Activated CD4-positive, alpha-beta T cell treated with anti-CD3 and anti-CD28 coated beads for 1 hour (primary cell): ENCODE data around the gene TFPI.
"Not testable (repeated sequence)": the region's sequence is repeated elsewhere in the genome, so short reads cannot be mapped to it uniquely, and the experiment has no call there.

ENCODE experiments used
- DNase-seq: peaks from one replicate; pipeline ENCODE4 v3.0.0-alpha.2; 2020

The TFPI gene

DNA sequence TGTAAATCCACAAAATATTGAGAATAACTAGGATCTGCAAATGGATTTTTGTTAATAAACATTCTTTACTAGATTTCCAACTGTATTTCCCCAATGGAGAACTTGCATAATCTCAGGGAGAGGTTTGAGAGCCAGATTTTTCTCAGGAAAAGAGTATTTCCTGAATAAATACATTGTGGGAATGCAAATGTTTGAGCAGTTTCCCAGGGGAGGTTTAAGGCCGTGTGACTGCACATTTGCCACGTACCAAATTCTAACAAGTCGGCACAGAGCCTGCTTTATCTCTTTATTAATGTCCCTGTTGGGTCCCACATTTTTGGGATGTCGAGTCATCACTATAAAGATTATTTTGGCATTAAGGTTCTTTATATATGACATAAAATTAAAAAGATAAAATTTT lies 27.0 kb downstream of the TFPI start:
- DNase-seq = no peak

DNA sequence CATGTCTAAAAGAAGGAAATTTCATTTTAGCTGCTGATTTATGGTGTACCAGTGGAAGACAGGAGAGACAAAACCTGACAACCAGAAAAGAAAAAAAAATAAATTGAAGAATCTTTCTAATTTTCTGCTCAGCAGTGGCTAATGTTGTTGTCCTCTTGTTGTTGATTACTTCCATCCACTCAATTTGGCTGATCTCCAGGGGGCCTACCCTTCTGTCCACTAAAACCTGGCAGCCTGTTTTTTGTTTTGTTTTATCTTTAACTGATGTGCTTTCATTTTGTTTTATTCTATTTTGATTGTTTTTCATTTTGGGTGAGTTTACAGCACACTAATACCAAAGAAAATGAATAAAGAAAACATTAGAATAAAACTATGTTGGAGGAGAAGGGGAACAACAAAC lies 27.4 kb downstream of the TFPI start:
- DNase-seq = no peak

- DNase-seq = no peak
Measured at GRCh38 chr2:187525163-187525900, 28.9 kb downstream of the TFPI start.

DNA sequence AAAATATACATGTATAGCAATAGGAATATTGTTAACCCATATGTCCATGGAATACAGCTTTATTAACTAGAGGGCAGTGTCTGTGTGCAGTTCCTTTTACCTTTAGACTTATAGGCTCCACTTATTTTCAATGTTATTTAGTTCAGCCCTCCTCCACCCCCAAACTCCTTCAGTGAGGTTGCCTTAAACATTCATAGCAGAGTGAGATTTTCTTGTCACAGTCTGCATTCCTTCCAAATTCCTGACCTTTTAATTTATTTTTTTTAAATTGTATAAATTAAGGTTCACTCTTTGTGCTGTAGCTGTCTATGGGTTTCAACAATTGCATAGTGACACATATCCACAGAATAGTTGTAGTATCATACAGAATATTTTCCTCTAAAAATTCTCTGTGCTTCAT lies 30.9 kb downstream of the TFPI start:
- DNase-seq = no peak

GRCh38 chr2:187520121-187520624 lies 34.1 kb downstream of the TFPI start:
- DNase-seq = no peak

GRCh38 chr2:187519419-187520120 lies 34.7 kb downstream of the TFPI start:
- no peak for DNase-seq

DNA sequence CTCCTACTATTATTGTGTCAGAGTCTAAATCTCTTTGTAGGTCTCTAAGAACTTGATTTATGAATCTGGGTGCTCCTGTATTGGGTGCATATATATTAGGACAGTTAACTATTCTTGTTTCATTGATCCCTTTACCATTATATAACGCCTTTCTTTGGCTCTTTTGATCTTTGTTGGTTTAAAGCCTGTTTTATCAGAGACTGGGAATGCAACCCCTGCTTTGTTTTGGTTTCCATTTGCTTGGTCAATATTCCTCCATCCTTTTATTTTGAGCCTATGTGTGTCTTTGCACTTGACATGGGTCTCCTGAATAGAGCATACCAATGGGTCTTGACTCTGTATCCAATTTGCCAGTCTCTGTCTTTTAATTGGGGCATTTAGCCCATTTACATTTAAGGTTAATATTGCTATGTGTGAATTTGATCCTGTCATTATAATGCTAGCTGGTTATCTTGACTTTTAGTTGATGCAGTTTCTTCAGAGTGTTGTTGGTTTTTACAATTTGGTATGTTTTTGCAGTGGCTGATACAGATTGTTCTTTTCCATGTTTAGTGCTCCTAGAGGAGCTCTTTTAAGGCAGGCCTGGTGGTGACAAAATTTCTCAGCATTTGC lies 36.4 kb downstream of the TFPI start:
- not testable (repeated sequence) for DNase-seq

GRCh38 chr2:187516630-187517510 lies 37.4 kb downstream of the TFPI start:
- not testable (repeated sequence) for DNase-seq

DNA sequence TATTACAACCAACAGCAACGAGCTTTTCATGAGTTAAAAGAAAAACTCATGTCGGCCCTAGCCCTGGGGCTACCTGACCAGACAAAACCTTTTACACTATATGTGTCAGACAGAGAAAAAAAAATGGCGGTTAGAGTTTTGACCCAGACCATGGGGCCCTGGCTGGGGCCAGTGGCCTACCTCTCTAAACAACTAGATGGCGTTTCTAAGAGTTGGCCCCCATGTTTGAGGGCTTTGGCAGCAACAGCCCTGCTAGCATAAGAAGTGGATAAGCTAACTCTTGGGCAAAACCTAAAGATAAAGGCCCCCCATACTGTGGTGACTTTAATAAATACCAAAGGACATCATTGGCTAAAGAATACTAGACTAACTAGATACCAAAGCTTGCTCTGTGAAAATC lies 39.3 kb downstream of the TFPI start:
- no peak for DNase-seq

DNA sequence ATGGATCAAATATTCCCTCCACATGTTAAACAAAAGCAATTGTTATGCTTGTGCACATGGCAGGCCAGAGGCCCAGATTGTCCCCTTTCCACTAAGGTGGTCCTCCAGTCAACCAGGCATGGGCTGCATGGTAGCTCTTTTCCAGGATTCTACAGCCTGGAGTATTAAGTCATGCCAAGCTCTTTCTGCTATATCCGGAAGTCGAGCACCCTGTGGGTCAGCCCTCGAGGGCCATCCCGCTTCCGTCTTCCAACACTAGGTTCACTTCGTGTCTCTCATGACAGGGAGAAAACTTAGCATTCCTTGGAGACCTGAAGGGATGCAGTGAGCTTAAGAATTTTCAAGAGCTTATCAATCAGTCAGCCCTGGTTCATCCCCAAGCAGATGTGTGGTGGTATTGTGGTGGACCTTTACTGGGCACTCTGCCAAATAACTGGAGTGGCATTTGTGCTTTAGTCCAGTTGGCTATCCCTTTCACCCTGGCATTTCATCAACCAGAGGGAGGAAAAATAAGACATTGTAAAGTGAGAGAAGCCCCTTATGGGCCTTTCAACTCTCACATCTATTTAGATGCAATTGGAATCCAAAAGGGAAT lies 39.9 kb downstream of the TFPI start:
- DNase-seq = not testable (repeated sequence)

- DNase-seq = not testable (repeated sequence)
Measured at GRCh38 chr2:187513460-187514234, 40.6 kb downstream of the TFPI start.

DNA sequence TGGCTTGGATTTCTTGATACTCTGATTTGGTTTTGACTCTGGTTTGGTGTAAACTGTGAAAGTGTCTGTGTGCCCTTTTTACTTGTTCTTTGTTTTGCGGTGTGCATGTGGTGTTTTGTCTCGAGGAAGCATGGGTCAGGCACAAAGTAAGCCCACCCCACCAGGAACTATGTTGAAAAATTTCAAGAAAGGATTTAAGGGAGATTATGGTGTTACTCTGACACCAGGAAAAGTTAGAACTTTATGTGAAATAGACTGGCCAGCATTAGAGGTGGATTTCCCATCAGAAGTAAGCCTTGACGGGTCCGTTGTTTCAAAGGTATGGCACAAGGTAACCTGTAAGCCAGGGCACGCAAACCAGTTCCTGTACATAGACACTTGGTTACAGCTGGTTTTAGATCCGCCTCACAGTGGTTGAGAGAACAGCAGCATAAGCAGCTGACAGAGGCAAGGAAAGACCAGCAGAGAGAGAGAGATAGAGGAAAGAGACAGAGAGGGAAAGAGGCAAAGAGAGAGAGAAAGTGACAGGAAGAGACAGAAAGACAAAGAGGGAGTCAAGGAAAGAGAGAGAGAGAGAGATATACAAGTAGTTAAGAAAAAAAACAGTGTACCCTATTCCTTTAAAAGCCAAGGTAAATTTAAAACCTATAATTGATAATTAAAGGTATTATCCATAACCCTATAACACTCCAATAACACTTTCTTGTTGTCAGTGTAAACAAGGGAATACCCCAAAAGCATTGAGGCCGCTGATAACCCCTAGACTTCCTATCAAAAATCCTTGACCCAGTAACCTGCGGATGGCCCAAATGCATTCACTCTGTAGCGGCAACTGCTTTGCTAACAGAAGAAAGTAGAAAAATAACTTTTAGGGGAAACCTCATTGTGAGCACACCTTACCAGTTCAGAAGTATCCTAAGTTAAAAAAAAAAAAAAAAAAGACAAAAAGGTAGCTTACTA lies 42.6 kb downstream of the TFPI start:
- no peak for DNase-seq

DNA sequence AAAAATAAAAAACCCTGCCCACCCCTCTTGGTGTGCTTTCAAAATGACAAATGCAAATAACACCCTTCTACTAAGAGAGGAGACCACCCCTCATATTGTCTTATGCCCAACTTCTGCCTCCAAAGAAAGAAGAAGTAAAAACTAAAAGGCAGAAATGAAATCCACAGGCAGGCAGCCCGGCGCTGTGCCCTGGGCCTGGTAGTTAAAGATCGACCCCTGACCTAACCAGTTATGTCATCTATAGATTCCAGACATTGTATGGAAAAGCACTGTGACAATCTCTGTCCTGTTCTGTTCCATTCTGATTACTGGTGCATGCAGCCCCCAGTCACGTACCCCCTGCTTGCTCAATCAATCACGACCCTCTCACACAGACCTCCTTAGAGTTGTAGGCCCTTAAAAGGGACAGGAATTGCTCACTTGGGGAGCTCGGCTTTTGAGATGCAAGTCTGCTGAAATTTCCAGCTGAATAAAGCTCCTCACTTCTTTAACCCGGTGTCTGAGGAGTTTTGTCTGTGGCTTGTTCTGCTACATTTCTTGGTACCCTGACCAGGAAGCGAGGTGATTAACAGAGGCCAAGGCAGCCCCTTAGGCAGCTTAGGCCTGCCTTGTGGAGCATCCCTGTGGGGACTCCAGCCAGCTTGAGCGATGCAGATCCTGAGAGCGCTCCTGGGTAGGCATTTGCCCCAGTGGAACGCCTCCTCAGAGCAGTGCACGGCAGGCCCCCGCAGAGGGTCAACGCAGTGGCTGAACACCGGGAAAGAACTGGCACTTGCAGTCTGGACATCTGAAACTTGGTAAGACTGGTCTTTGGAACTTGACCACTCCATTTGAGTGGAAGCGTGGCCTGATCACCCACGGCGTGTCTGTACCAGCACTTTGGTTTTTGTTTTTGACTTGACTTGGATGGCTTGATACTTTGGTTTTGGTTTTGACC lies 43.5 kb downstream of the TFPI start:
- DNase-seq = not testable (repeated sequence)

- no peak for DNase-seq
Measured at GRCh38 chr2:187509667-187510417, 44.4 kb downstream of the TFPI start.

DNA sequence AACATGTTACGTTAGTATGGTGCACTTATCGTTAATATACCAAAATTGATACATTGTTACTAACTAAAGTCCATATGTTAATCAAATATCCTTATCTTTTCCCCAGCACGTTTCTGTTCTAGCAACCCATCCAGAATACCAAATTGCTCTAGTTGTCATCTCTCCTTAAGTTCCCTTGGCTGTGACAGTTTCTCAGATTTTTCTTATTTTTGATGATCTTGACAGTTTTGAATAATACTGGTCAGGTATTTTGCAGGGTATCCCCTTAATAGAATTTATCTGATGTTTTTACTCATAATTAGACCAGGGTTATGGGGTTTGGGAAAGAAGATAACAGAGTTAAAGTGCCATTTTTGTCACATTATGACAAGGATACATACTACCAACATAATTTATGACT lies 47.8 kb downstream of the TFPI start:
- no peak for DNase-seq

DNA sequence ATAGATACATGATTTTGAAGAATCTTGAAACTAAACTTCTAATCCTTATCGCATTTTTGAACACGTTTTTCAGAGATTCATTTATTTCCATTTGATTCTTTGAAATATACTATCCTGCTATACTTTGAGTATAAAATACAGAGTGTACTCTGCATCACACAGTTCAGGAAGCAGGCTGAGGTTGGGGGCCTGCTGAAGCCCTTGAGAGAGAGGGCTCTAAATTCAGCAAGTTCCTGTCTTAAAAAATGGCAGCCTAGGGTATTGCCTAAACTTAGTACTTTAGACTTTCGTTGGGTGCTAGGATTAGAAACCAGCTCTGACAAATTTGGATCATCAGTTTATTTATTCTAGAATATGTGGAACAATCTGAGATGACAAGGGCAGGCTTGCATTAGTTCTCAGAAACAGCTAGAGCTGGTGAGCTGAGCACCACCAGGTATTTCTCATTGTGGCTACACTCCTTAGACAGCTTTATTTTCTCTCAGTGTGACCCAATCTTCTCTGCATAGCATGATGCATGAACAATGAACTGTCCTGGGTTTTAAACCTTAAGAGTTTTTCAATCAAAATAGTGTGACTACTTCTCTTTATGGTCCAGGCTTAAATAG lies 49.1 kb downstream of the TFPI start:
- no peak for DNase-seq

DNA sequence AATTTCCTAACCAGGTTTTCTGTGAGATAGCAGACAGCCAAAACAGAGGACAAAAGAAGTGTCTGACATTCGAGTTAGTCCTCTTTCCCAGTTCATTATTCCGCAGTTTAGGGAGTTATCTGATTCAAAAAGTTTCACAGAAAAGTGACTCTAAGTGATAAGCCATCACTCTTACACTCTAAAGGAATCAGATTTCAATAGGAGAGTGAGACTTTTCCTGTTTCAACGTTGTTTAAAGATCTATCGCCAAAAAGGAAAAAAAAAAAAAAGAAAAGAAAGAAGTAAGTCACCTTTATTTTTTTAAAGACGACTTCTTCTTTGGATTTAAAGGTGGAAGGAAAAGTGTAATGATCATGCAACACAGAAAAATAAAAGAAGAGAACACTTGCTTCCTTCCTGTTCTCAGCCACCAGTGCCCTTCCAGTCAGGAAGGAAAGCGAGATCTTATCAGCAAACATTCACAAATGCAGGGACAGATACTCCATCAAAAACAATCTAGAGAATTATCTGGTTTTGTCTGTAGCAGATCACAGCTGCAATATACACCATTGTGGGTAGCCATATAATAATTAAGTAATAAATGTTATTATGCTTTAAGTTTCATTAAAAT lies 49.8 kb downstream of the TFPI start:
- no peak for DNase-seq

DNA sequence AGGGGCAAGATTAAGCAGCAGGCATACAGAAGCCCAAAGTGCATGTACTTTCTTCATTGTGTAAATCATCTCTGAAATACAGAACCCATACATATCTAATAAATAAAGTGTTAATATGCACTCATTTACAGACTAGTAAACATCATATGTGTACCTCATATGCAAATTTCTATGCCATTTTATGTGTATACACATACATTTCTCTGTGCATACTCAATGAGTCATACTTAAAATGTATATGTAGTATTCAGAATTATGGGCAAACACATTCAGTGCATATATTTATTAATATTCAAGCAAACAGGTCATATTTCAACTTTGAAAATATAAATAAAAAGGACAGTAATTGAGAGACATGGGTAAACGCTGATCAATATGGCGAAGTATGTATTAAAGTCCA lies 50.5 kb downstream of the TFPI start:
- DNase-seq = no peak
